ENCODE data around the gene ATOH8. TPM values are rescaled to one million over a fixed set of nuclear protein-coding genes. Genes with fewer than 3 reads are reported as not detected.

The ATOH8 gene
- total RNA-seq, 1 donor from 2014 or later, result 93.6 TPM

GRCh38 chr2:85776672-85777071 lies 22.9 kb downstream of the ATOH8 start:
- DNase-seq, result no peak
- H3K4me3 ChIP-seq, result no peak overlapping the region
- peaks cover 39% of the 10 kb centered on the region for H3K36me3 ChIP-seq
- H3K4me1 ChIP-seq, result peaks cover 93% of the 10 kb centered on the region
- no peak for ATAC-seq
- no peaks in the 10 kb centered on the region for H3K9me3 ChIP-seq
- H3K27me3 ChIP-seq, result no peaks in the 10 kb centered on the region
- no peak for TF ChIP-seq CTCF (IDR thresholded peaks at IDR 0.05)
- intact Hi-C loops (cut with DNase I), result no loop called here
- no peak overlapping the region for H3K27ac ChIP-seq

GRCh38 chr2:85777441-85777861 lies 23.7 kb downstream of the ATOH8 start:
- H3K27me3 ChIP-seq, result no peaks in the 10 kb centered on the region
- peaks cover 45% of the 10 kb centered on the region for H3K36me3 ChIP-seq
- intact Hi-C loops (cut with DNase I), result no loop called here
- DNase-seq (no peak), ATAC-seq (no peak)
- peak overlapping the region; percentile 18 for H3K27ac ChIP-seq
- no peak overlapping the region for H3K4me3 ChIP-seq
- no peak for TF ChIP-seq CTCF (IDR thresholded peaks at IDR 0.05)
- no peaks in the 10 kb centered on the region for H3K9me3 ChIP-seq
- H3K4me1 ChIP-seq, result peaks cover 85% of the 10 kb centered on the region

GRCh38 chr2:85778646-85779379 lies 25.0 kb downstream of the ATOH8 start:
- DNase-seq, result no peak
- intact Hi-C loops (cut with DNase I), result no loop called here
- Histone ChIP-seq H3K36me3 (peaks cover 53% of the 10 kb centered on the region), H3K27ac (peak overlapping the region; percentile 58), H3K9me3 (no peaks in the 10 kb centered on the region), H3K27me3 (no peaks in the 10 kb centered on the region), H3K4me3 (no peak overlapping the region), H3K4me1 (peaks cover 72% of the 10 kb centered on the region)
- ATAC-seq, result peak; percentile 6
- no peak for TF ChIP-seq CTCF (IDR thresholded peaks at IDR 0.05)

GRCh38 chr2:85779641-85780315 lies 26.0 kb downstream of the ATOH8 start:
- Histone ChIP-seq H3K4me3 (no peak overlapping the region), H3K27ac (no peak overlapping the region), H3K27me3 (no peaks in the 10 kb centered on the region), H3K9me3 (no peaks in the 10 kb centered on the region), H3K36me3 (peaks cover 44% of the 10 kb centered on the region), H3K4me1 (peaks cover 62% of the 10 kb centered on the region)
- no peak for TF ChIP-seq CTCF (IDR thresholded peaks at IDR 0.05)
- peak; percentile 73 for DNase-seq
- intact Hi-C loops (cut with DNase I), result no loop called here
- ATAC-seq, result peak; percentile 64

GRCh38 chr2:85780316-85781012 lies 26.7 kb downstream of the ATOH8 start:
- Histone ChIP-seq H3K36me3 (peaks cover 38% of the 10 kb centered on the region), H3K27me3 (no peaks in the 10 kb centered on the region), H3K27ac (peak overlapping the region; percentile 17), H3K4me3 (no peak overlapping the region), H3K4me1 (peaks cover 64% of the 10 kb centered on the region), H3K9me3 (no peaks in the 10 kb centered on the region)
- DNase-seq, result peak; percentile 65
- no peak for TF ChIP-seq CTCF (IDR thresholded peaks at IDR 0.05)
- peak; percentile 3 for ATAC-seq
- intact Hi-C loops (cut with DNase I), result no loop called here
